T47D (cell line): ENCODE results near the gene SYNPO.

Experiments used
- DNase-seq, 2 experiments: peaks; one replicate each; pipeline versions ENCODE4 v3.0.0 to v3.0.0-alpha.2; 2011 to 2012; ENCODE audit warnings: low read depth in 1 of 2, low spot score in 1 of 2
- JUND ChIP-seq: IDR thresholded peaks from 2 replicates; pipeline ENCODE4 v1.6.1; 2012; ENCODE audit warnings: low read depth
- in situ Hi-C: cut with HindIII; loops from 2 replicates; pipeline ENCODE4 v1.10.0; 2016; ENCODE audit warnings: low sequenced_read_pairs, low pct_unique_long_range_greater_than_20kb

The SYNPO gene

DNA sequence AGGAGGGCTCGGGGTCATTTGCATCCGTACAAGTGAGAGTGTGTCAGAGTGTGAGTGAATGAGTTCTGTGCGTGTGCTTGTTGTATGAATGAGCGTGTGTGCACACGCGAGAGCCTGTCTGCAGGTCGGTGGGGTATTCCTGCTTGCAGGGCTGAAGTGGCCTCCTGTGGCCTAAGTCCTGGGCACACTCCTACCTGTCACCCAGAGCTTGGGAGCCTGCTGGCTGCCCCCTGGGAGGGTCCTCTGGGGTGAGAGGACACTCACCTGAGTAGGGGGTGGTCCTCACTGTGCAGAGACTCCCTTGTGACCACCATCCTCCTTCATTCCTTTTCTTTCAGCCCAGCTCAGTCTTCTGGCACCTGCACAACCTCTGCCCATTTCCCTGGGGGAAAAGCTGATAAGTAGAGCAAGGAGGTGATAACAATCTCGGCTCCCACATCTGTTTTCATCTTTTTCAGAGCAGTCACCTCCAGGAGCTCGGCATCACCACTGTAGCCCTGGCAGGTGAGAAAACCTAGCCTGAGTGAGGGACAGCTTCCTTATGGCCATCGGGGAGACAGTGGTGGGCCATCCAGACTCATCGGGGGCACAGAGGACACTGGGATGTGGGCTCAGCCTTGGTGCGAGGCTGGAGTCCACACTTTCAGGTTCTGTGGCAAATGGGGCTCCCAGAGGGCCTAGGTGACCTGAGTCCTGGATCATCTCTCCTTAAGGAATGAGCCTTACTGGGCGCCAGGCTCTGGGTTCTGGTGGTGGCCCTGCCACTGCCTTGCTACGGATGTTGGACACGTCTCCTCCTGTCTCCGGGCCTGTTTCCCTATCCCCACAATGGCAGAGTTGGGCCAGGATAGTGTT lies 38.7 kb upstream of the SYNPO start:
- DNase-seq: no peak
- in situ Hi-C loops: no loop called here
- no peak for TF ChIP-seq JUND

DNA sequence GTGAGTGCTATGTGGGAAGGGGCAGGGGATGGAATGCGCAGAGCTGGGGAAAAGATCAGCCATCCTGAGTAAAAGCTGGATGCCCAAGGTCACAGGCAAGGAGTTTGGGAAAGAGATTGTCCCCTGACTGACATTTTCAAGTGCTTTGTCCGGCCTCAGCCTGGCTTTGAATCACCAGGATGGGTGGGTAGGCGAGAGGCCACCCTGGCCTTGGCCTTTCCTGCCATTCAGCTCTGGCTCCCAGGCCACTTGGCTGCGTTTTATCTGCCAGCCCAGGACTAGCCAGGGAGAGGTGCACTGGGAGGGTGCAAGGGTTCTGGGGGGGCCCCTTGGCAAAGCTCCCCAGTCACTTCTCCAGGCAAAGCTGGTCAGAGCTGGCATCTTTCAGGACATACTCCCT lies 37.4 kb upstream of the SYNPO start:
- no peak for DNase-seq

GRCh38 chr5:150603491-150603890 lies 37.0 kb upstream of the SYNPO start:
- TF ChIP-seq JUND: no peak
- DNase-seq: no peak
- in situ Hi-C loops: no loop called here

More for the DNA sequence above, 37.4 kb upstream of the SYNPO start:
- TF ChIP-seq JUND: no peak
- in situ Hi-C loops: no loop called here

DNA sequence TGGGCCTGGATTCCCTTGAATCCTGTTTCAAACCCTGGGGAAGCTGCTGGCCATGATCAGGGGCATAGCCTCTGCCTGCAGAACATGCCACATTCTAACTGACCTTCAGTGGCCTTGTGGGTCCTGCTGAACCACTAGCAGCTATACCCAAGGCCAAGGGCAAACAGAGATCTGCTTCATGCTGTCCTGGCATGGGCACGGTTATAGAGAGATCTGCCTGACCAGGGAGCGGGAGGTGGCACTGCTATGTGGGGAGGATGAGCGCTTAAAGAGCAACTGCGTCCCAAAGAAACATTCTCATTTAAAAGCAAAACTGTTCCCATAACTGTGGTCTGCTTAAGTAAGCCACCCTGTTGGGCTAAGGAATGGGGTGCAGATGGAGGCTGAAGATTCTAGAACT lies 36.5 kb upstream of the SYNPO start:
- in situ Hi-C loops: no loop called here
- TF ChIP-seq JUND: no peak
- no peak for DNase-seq

DNA sequence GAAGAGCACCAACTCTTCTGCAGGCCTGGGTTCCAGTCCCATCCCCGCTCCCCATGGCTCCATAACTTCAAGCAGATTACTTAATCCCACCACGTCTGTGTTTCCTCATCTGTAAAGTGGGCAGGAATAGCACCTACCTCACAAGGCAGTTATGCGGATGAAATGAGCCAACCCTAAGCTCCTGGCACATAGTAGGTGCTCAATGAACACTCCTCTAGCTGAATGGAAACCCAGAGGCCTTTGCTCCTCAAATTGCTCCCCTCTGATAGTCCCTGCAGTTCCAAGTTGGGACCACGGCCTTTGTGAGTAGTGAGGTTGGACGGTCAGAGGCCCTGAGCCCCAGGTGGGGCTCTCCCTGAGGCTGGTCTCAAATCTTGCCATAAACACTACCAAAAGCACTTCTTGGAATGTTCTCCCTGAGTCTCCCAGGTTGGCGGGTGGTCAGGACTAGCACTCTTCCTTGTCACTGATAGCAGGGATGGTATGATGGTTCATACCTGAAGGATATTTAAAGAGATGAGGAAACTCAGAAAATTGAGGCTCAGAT lies 35.5 kb upstream of the SYNPO start:
- DNase-seq: no peak
- in situ Hi-C loops: no loop called here
- no peak for TF ChIP-seq JUND

GRCh38 chr5:150605546-150605945 lies 34.9 kb upstream of the SYNPO start:
- DNase-seq: no peak
- no peak for TF ChIP-seq JUND
- in situ Hi-C loops: no loop called here

GRCh38 chr5:150606476-150606875 lies 34.0 kb upstream of the SYNPO start:
- in situ Hi-C loops: no loop called here
- no peak for TF ChIP-seq JUND

GRCh38 chr5:150607105-150607504 lies 33.4 kb upstream of the SYNPO start:
- TF ChIP-seq JUND: no peak

More at GRCh38 chr5:150606476-150606875, 34.0 kb upstream of the SYNPO start:
- DNase-seq: no peak

GRCh38 chr5:150607991-150608390 lies 32.5 kb upstream of the SYNPO start:
- in situ Hi-C loops: no loop called here
- TF ChIP-seq JUND: no peak
- no peak for DNase-seq

More at GRCh38 chr5:150607105-150607504, 33.4 kb upstream of the SYNPO start:
- DNase-seq: no peak
- in situ Hi-C loops: no loop called here

DNA sequence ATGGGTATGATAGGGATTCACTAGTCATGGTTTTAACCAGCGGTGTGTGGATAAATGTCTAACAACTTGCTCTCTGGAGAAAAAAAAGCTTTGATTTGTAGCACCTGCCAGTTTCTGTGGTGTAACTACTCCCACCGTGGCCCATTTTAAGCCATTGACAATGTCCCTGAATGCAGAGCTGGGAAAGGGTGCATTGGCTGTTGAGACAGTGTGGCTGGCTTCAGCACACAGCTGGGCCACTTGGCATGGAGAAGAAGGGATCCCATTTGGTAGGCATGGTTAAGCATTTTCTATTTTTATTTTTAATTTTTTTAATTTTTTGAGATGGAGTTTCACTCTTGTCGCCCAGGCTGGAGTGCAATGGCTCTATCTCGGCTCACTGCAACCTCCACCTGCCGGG lies 31.5 kb upstream of the SYNPO start:
- no peak for TF ChIP-seq JUND
- in situ Hi-C loops: no loop called here
- no peak for DNase-seq

- in situ Hi-C loops: no loop called here
- TF ChIP-seq JUND: no peak
- DNase-seq: no peak
Measured at GRCh38 chr5:150609843-150610584, 30.4 kb upstream of the SYNPO start.

DNA sequence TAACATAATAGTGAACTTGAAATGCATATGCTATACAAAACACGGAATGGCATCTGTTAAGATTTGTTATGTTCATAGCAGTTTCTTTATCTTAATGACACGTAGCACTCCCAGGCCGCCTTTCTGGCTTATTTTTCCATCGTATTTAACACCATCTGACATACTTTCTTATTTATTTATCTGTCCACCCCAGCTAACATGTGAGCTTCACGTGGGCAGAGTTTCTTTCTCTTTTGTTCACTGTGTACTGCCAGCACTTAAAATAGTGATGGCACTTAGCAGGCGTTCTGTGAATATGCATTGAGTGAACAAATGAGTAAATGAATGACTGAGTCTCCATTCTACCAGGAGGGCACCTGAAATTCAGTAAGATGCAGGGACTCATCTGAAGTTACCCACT lies 29.4 kb upstream of the SYNPO start:
- no peak for TF ChIP-seq JUND
- DNase-seq: no peak
- in situ Hi-C loops: no loop called here

DNA sequence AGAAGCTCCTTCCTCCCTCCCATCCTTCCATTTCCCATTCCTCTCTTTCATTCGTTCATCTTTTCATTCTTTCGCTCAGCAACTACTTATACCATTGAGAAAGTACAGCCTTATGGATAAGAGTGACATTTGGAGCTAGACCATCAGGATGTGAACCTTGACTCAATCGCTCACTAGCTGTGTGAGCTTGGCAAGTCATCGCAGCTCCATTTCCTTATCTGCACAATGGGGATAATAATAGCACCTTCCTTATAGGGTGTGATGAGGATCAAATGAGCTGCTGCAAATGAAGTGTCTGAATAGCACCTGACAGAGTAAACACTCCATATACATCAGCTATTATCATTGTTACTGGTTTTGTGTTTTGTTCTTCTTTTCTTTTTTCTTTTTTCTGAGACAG lies 28.1 kb upstream of the SYNPO start:
- in situ Hi-C loops: no loop called here
- DNase-seq: no peak
- TF ChIP-seq JUND: no peak
